Endodermal cell (in vitro differentiated cells): ENCODE results near the gene CSH1. TPM values are rescaled to one million over a fixed set of nuclear protein-coding genes. Genes with fewer than 3 reads are reported as not detected.
"Not testable (repeated sequence)": the region's sequence is repeated elsewhere in the genome, so short reads cannot be mapped to it uniquely, and the experiment has no call there.

Source experiments
- DNase-seq: peaks from one replicate; pipeline ENCODE4 v3.0.0-alpha.2; 2017
- H3K27ac ChIP-seq: 2 replicates; pipeline ENCODE4 v1.5.1; 2013; ENCODE audit warnings: mild to moderate bottlenecking, low read depth, low read length, moderate library complexity
- H3K27me3 ChIP-seq: 2 replicates; pipeline ENCODE4 v1.6.1; 2013; ENCODE audit warnings: mild to moderate bottlenecking, low read length, moderate library complexity; ENCODE audit not compliant: insufficient read depth, control insufficient read depth, poor library complexity, severe bottlenecking
- H3K36me3 ChIP-seq: 2 replicates; pipeline ENCODE4 v1.7.0; 2013; ENCODE audit warnings: mild to moderate bottlenecking, low read length, moderate library complexity; ENCODE audit not compliant: control insufficient read depth, insufficient read depth
- H3K4me1 ChIP-seq: one replicate; pipeline ENCODE4 v1.7.0; 2013; ENCODE audit warnings: low read length; ENCODE audit not compliant: control insufficient read depth, insufficient read depth
- H3K4me3 ChIP-seq: 2 replicates; pipeline ENCODE4 v1.5.1; 2013; ENCODE audit warnings: mild to moderate bottlenecking, low read length, moderate library complexity
- H3K9ac ChIP-seq: 2 replicates; pipeline ENCODE4 v1.6.1; 2013; ENCODE audit warnings: mild to moderate bottlenecking, low read length, moderate library complexity; ENCODE audit not compliant: poor library complexity, severe bottlenecking; ENCODE audit errors: extremely low read depth
- H3K9me3 ChIP-seq: 2 replicates; pipeline ENCODE4 v1.6.1; 2013; ENCODE audit warnings: mild to moderate bottlenecking, low read length, moderate library complexity; ENCODE audit not compliant: control insufficient read depth
- H3K27ac Mint-ChIP-seq: 2 replicates; pipeline ENCODE4 v1.8.0; 2020; ENCODE audit warnings: mixed read lengths
- H3K27me3 Mint-ChIP-seq: 2 replicates; pipeline ENCODE4 v1.8.0; 2021; ENCODE audit warnings: mild to moderate bottlenecking, mixed read lengths; ENCODE audit not compliant: insufficient read depth
- H3K36me3 Mint-ChIP-seq: 2 replicates; pipeline ENCODE4 v1.8.0; 2020; ENCODE audit warnings: low read depth, mixed read lengths
- H3K4me1 Mint-ChIP-seq: 2 replicates; pipeline ENCODE4 v1.8.0; 2020; ENCODE audit warnings: mixed read lengths
- H3K4me3 Mint-ChIP-seq: 2 replicates; pipeline ENCODE4 v1.8.0; 2020; ENCODE audit warnings: mild to moderate bottlenecking, moderate library complexity, mixed read lengths
- H3K9me3 Mint-ChIP-seq: 2 replicates; pipeline ENCODE4 v1.8.0; 2020; ENCODE audit warnings: mild to moderate bottlenecking, mixed read lengths
- CTCF ChIP-seq: fragments of 200-600 bp; sonication (generic); conservative IDR thresholded peaks from 2 replicates; pipeline ENCODE4 v1.5.0; 2021; ENCODE audit warnings: antibody characterized with exemption, mild to moderate bottlenecking
- WGBS, 2 experiments: methylation state at CpG; one replicate each; pipeline versions ENCODE4 v1.1.5 to v1.1.7; 2013; ENCODE audit warnings: missing lambda C conversion rate in 2 of 2, mixed read lengths in 1 of 2; ENCODE audit not compliant: insufficient coverage in 1 of 2, insufficient read length in 1 of 2; 5-methylcytosine and 5-hydroxymethylcytosine counted together
- total RNA-seq, 2 donors: library from RNA; stranded (reverse); fragmentation: NEBNext Ultra II Directional in 1 of 2; extraction: Animal tissue kit (Norgen Biotek cat#: 25700) in 1 of 2; gene quantifications; 2 replicates in 1 of 2; 3 replicates in 1 of 2; pipeline ENCODE4 v1.2.1, GENCODE V29; 2021

Gene CSH1
- total RNA-seq, 2 donors from 2014 or later: 0.64 TPM; not detected in 1

GRCh38 chr17:63911041-63911635 lies 14.8 kb upstream of the CSH1 start, which contains the start of gene CSHL1:
TSS of gene CSHL1 (minus strand) at chr17:63911258. CDS start at chr17:63911196, 62 bp downstream.
- H3K27me3 Mint-ChIP-seq: peaks cover 44% of the 10 kb centered on the region
- 77 to 79% methylated on average over 2 to 14 of the region's 15 CpGs for WGBS, 2 experiments

GRCh38 chr17:63910096-63910495 lies 13.7 kb upstream of the CSH1 start:
- peaks cover 43% of the 10 kb centered on the region for H3K27me3 Mint-ChIP-seq
- H3K27ac Mint-ChIP-seq: no peak overlapping the region
- no peak for TF ChIP-seq CTCF
- peaks cover 14% of the 10 kb centered on the region for H3K4me1 Mint-ChIP-seq
- no peaks in the 10 kb centered on the region for H3K27me3 ChIP-seq
- no peak for DNase-seq
- H3K36me3 ChIP-seq: no peaks in the 10 kb centered on the region
- H3K4me1 ChIP-seq: no peaks in the 10 kb centered on the region
- no peak overlapping the region for H3K9ac ChIP-seq
- no peak overlapping the region for H3K4me3 ChIP-seq
- 83 to 88% methylated on average over 5 to 14 of the region's 14 CpGs for WGBS, 2 experiments
- H3K9me3 ChIP-seq: no peaks in the 10 kb centered on the region
- H3K4me3 Mint-ChIP-seq: no peak overlapping the region
- no peak overlapping the region for H3K27ac ChIP-seq
- H3K9me3 Mint-ChIP-seq: no peaks in the 10 kb centered on the region
- no peaks in the 10 kb centered on the region for H3K36me3 Mint-ChIP-seq

More at GRCh38 chr17:63911041-63911635, 14.8 kb upstream of the CSH1 start, which contains the start of gene CSHL1:
- Histone ChIP-seq H3K36me3 (no peaks in the 10 kb centered on the region), H3K9me3 (no peaks in the 10 kb centered on the region), H3K4me1 (no peaks in the 10 kb centered on the region), H3K27ac (no peak within 1 kb of the TSS), H3K4me3 (no peak within 1 kb of the TSS), H3K9ac (no peak within 1 kb of the TSS), H3K27me3 (no peaks in the 10 kb centered on the region)
- no peak for DNase-seq
- TF ChIP-seq CTCF: no peak
- no peaks in the 10 kb centered on the region for H3K36me3 Mint-ChIP-seq
- no peaks in the 10 kb centered on the region for H3K9me3 Mint-ChIP-seq
- no peak within 1 kb of the TSS for H3K27ac Mint-ChIP-seq
- no peak within 1 kb of the TSS for H3K4me3 Mint-ChIP-seq
- H3K4me1 Mint-ChIP-seq: peaks cover 10% of the 10 kb centered on the region

GRCh38 chr17:63909586-63909985 lies 13.2 kb upstream of the CSH1 start:
- not testable (repeated sequence) for H3K4me3 Mint-ChIP-seq, H3K27ac ChIP-seq, H3K36me3 ChIP-seq, H3K4me1 ChIP-seq, H3K36me3 Mint-ChIP-seq, H3K9me3 Mint-ChIP-seq, DNase-seq, H3K9ac ChIP-seq, H3K9me3 ChIP-seq, H3K4me3 ChIP-seq, H3K27ac Mint-ChIP-seq, H3K27me3 ChIP-seq
- 90 to 97% methylated on average over 2 to 9 of the region's 10 CpGs for WGBS, 2 experiments
- Mint-ChIP-seq H3K4me1 (peaks cover 14% of the 10 kb centered on the region), H3K27me3 (peaks cover 43% of the 10 kb centered on the region)
